Lung (tissue), 12 donors: ENCODE measurements around the gene CTRB2. TPM values are rescaled to one million over a fixed set of nuclear protein-coding genes. Genes with fewer than 3 reads are reported as not detected.

Experiments
- ATAC-seq: fragments of 200-7000 bp; cut with Tn5 transposase; one replicate; pipeline ENCODE4 v1.9.1; 2020; ENCODE audit warnings: moderate number of reproducible peaks; ENCODE audit not compliant: insufficient read depth, low FRiP score
- DNase-seq, 3 donors: peaks; one replicate each; pipeline ENCODE4 v3.0.0-alpha.2; 2013 to 2017
- H3K27ac ChIP-seq, 2 donors: one replicate each; pipeline ENCODE4 v1.5.1; 2013; ENCODE audit warnings: mild to moderate bottlenecking in 2 of 2, moderate library complexity in 2 of 2, control low read depth in 1 of 2, inconsistent platforms in 1 of 2, low read depth in 1 of 2, low read length in 1 of 2
- H3K27me3 ChIP-seq, 3 donors: one replicate each; pipeline ENCODE4 v1.5.1; 2013; ENCODE audit warnings: low read length in 2 of 3; ENCODE audit not compliant: control insufficient read depth in 3 of 3, insufficient read depth in 3 of 3
- H3K36me3 ChIP-seq, 4 donors: one replicate each; pipeline ENCODE4 v1.5.1; 2013; ENCODE audit warnings: low read length in 4 of 4, mild to moderate bottlenecking in 1 of 4, moderate library complexity in 1 of 4; ENCODE audit not compliant: control insufficient read depth in 4 of 4, insufficient read depth in 4 of 4
- H3K4me1 ChIP-seq, 5 donors: one replicate each; pipeline ENCODE4 v1.5.1; 2013; ENCODE audit warnings: low read length in 5 of 5, mild to moderate bottlenecking in 2 of 5, moderate library complexity in 1 of 5; ENCODE audit not compliant: control insufficient read depth in 5 of 5, insufficient read depth in 5 of 5
- H3K4me3 ChIP-seq: one replicate; pipeline ENCODE4 v1.5.1; 2013; ENCODE audit warnings: mild to moderate bottlenecking, control low read depth, moderate library complexity
- H3K9ac ChIP-seq, 2 donors: one replicate each; pipeline ENCODE4 v1.5.1; 2013; ENCODE audit warnings: low read length in 2 of 2, control low read depth in 1 of 2; ENCODE audit not compliant: insufficient read depth in 1 of 2
- H3K9me3 ChIP-seq, 4 donors: one replicate each; pipeline ENCODE4 v1.5.1; 2013; ENCODE audit warnings: low read length in 3 of 4, mild to moderate bottlenecking in 1 of 4, moderate library complexity in 1 of 4; ENCODE audit not compliant: control insufficient read depth in 4 of 4, insufficient read depth in 3 of 4
- CTCF ChIP-seq: IDR thresholded peaks from 2 replicates; pipeline ENCODE4 v1.5.1; 2012; ENCODE audit warnings: mild to moderate bottlenecking; ENCODE audit errors: control extremely low read depth, extremely low read depth
- WGBS, 2 donors: extraction: QIAGEN DNeasy Blood & Tissue Kit; methylation state at CpG; one replicate each; pipeline ENCODE4 v1.1.7; 2013; 5-methylcytosine and 5-hydroxymethylcytosine counted together
- polyA plus RNA-seq, 2 donors: library from polyadenylated mRNA; stranded (reverse); fragments of 200-250 nt; gene quantifications; one replicate each; pipeline ENCODE4 v1.2.1, GENCODE V29; 2013
- total RNA-seq, 2 donors: library from RNA; depleted of rRNA in 1 of 2; stranded (reverse); fragments of >200 nt in 1 of 2; gene quantifications; one replicate each; pipeline ENCODE4 v1.2.1, GENCODE V29; 2014 to 2021
- donor health status: control.
- donor health status: control.
- donor health status: Bipolar disorder and iron deficiency.
- donor health status: healthy.
- donor health status: DM: yes; HTN: yes; CAD: no.

CTRB2 gene
- total and polyA plus RNA-seq, 4 donors, result 0.65 to 14.6 (median 1.3) TPM; not detected in 1

- peaks cover 1 to 21% (median 17%) of the 10 kb centered on the region in 4 donors for H3K36me3 ChIP-seq
- no peak overlapping the region for H3K9ac ChIP-seq
- H3K4me3 ChIP-seq, result no peak overlapping the region
- no peak overlapping the region for H3K27ac ChIP-seq
- H3K9me3 ChIP-seq, result peaks cover 11 to 35% (median 21%) of the 10 kb centered on the region in 4 donors
- 94 to 97% methylated on average over 3 of the region's 3 CpGs for WGBS, 2 donors
- DNase-seq, result no peak
- H3K27me3 ChIP-seq, result no peaks in the 10 kb centered on the region
- no peaks in the 10 kb centered on the region for H3K4me1 ChIP-seq
- TF ChIP-seq CTCF, result no peak
- ATAC-seq, result no peak
These were observed 31.9 kb downstream of the CTRB2 start for GRCh38 chr16:75175074-75175473.

GRCh38 chr16:75172578-75172977 is 34.4 kb downstream of the CTRB2 start:
- no peak for DNase-seq
- no peak for TF ChIP-seq CTCF
- Histone ChIP-seq H3K27me3 (no peaks in the 10 kb centered on the region), H3K9ac (no peak overlapping the region), H3K27ac (no peak overlapping the region), H3K36me3 (peaks cover 12 to 46% (median 40%) of the 10 kb centered on the region in 4 donors), H3K9me3 (peaks cover 23 to 50% (median 30%) of the 10 kb centered on the region in 4 donors), H3K4me1 (no peaks in the 10 kb centered on the region), H3K4me3 (no peak overlapping the region)
- 95 to 100% methylated on average over 4 of the region's 4 CpGs for WGBS, 2 donors
- ATAC-seq, result no peak

- Histone ChIP-seq H3K4me1 (no peaks in the 10 kb centered on the region), H3K36me3 (peaks cover 14 to 64% (median 57%) of the 10 kb centered on the region in 4 donors), H3K9ac (no peak overlapping the region), H3K27me3 (no peaks in the 10 kb centered on the region), H3K27ac (no peak overlapping the region), H3K4me3 (no peak overlapping the region), H3K9me3 (peaks cover 21 to 52% (median 28%) of the 10 kb centered on the region in 4 donors)
- ATAC-seq (no peak), DNase-seq (no peak)
- WGBS, 2 donors, result 95 to 97% methylated on average over 10 of the region's 10 CpGs
- TF ChIP-seq CTCF, result no peak
These were observed 37.0 kb downstream of the CTRB2 start for GRCh38 chr16:75169899-75170405.

- WGBS, 2 donors, result 92 to 100% methylated on average over 1 of the region's 1 CpG
- H3K9ac ChIP-seq, result no peak overlapping the region
- H3K36me3 ChIP-seq, result peaks cover 8 to 27% (median 14%) of the 10 kb centered on the region in 4 donors
- H3K9me3 ChIP-seq, result peaks cover 0 to 4% (median 0%) of the 10 kb centered on the region in 4 donors
- no peak for TF ChIP-seq CTCF
- DNase-seq (no peak), ATAC-seq (no peak)
- H3K4me1 ChIP-seq, result peaks cover 0 to 6% (median 0%) of the 10 kb centered on the region in 5 donors
- H3K27ac ChIP-seq, result no peak overlapping the region
- H3K4me3 ChIP-seq, result no peak overlapping the region
- H3K27me3 ChIP-seq, result no peaks in the 10 kb centered on the region
These were observed 46.6 kb downstream of the CTRB2 start for GRCh38 chr16:75160386-75160785.
